Forelimb muscle (tissue), 1 donor: ENCODE results near the gene VAMP5. TPM values are rescaled to one million over a fixed set of nuclear protein-coding genes. Genes with fewer than 3 reads are reported as not detected.
"Not testable (repeated sequence)": the region's sequence is repeated elsewhere in the genome, so short reads cannot be mapped to it uniquely, and the experiment has no call there.

Experiments used
- DNase-seq: peaks from one replicate; pipeline ENCODE4 v3.0.0-alpha.2; 2013; ENCODE audit warnings: low read depth
- polyA plus RNA-seq: library from polyadenylated mRNA; unstranded; fragments of 120-200 nt; gene quantifications from one replicate; pipeline ENCODE4 v1.2.1, GENCODE V29; 2013; ENCODE audit not compliant: insufficient read length

The VAMP5 gene, protein sequence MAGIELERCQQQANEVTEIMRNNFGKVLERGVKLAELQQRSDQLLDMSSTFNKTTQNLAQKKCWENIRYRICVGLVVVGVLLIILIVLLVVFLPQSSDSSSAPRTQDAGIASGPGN
- polyA plus RNA-seq: 43.5 TPM

DNA sequence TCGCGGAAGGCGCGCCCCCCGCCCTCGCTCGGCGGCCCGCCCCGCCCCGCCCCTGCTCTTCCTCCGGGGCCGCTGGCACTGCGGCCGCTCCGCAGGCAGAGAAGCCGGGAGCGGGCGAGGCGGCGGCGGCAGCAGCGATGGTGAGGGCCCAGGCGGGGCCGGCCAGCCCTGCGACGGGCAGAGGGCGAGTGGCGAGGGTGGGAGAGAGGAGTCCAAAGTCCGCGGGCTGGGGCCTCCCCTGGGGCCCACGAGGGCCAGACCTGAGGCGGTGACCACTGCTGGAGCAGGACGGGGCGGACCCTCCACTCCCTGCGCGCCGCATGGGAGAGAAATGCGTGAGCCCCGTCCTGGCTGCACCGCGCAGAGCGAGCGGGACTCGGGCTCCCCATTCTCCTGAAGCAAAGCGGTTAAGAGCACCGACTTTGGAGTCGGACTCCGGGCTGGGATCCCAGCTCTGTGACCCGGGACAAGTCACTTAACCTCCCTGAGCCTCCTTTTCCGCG, at the start of gene VAMP5:
TSS of gene VAMP5 (plus strand) at position 78 of the 503 bp plus-strand sequence. CDS start at position 138, 60 bp downstream.
- no peak for DNase-seq

DNA sequence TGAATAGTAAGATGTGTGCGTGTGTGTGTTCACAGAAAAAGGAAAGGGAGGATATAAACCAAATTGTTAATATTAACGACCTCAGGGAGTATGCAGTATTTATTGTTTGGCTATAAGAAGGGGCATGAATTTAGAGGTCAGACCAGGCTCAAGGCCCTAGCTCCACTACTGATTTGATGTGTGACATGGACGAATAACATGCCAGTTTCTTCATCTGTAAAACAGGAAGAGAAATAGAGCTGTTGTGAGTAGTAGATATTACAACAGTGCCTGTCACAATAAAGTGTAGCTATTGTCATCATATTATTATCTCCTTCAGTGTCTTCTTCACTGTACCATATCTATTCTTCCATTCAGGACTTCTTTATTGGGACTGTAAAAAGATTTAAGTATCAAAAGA, 49.4 kb upstream of the VAMP5 start:
- DNase-seq: no peak

DNA sequence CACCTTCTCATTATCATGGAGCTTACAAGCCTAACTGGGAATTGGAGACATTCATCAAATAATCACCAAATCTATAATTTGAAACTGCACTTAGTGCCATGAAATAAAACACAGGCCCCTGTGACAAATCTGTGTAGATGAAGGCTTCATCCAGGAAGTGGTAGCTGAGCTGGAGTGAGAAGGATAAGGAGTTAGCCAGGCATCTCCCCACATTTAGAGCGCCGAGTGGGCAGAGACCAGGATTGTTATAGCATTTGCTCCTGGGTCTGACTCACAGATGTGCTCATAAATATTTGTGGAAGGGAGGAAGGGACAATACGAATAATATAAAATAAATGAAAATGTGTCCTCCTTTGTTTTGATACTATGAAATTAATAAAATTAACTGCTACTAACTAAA, 47.8 kb upstream of the VAMP5 start:
- no peak for DNase-seq

DNA sequence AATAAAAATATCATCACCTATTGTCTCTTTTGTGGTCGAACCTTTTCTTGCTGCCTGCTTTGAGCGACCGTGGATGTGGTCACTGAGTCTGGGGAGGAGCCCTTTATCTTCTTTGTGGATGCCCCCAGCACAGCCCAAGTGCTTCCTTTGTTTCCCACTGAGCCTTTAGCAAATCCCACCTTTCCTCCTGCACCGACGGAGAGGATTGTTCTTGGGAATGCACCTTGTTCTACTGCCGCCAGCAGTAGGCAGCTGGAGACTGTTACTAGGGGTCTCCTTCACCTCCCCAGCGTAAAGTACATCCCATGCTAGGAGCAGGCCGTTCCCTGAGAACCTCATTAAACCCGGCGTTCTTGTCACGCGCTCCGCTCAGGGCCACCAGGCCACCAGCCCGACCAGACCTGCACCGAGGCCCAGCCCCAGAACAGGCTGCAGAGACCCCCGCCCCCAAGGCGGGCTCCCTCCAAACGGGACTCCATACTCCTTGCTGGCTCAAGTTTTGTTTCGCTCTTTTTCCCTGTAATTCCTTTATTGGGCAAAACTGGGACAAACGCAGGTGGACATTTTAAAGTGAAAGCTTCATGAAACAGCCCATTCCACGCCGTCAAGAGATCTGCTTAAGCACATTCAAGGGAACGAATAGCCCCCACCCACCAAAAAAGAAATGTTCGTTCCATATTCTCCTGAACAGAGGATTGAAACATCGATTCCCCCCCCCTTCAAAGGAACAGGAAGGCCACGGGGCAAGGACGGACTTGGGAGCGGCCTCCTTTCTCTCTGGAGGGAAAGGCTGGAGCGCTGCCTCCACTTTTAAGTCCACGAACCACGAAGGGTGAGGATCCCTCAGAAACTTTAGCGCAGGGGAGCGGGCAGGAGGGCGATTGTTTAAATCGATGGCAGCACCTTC, 46.4 kb upstream of the VAMP5 start:
- DNase-seq: no peak

DNA sequence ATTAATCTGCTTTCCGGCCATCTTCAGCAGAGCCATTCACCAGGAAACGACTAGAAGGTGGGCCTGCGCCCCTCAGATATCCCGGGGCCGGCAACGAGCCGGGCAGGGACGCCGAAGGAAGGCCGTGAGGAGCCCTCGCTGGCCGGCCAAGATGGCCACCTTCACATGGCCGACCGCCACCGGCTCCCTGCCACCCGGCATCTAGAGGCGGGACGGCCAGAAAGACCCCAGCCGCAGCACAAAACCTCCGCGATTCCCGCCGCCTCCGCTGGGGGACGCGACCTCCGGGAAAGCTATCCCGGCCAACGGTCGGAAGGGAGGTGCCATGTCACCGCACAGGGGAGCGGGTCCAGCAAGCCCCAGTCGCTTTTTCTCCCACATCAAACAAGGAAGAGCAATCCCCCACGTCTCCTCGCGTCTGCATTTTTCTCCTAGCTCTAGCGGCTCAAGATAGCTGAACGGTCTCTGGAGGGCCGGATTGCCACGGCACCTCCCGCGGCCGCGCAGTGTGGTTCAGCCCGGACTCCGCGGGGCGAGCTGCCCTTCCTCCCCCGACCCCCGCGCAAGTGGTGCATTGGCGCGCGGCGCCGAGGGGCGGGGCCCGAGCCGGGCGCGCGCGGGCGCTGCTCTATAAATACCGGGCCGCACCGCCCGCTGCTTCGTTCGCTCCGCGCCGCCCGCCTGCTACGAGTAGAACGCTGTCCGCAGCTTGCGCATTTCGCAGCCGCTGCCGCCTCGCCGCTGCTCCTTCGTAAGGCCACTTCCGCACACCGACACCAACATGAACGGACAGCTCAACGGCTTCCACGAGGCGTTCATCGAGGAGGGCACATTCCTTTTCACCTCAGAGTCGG, 45.5 kb upstream of the VAMP5 start, which contains the start of gene MAT2A:
TSS of gene MAT2A (plus strand) at position 662 of the 854 bp plus-strand sequence. CDS start at position 782, 120 bp downstream.
- peak; percentile 73 for DNase-seq

DNA sequence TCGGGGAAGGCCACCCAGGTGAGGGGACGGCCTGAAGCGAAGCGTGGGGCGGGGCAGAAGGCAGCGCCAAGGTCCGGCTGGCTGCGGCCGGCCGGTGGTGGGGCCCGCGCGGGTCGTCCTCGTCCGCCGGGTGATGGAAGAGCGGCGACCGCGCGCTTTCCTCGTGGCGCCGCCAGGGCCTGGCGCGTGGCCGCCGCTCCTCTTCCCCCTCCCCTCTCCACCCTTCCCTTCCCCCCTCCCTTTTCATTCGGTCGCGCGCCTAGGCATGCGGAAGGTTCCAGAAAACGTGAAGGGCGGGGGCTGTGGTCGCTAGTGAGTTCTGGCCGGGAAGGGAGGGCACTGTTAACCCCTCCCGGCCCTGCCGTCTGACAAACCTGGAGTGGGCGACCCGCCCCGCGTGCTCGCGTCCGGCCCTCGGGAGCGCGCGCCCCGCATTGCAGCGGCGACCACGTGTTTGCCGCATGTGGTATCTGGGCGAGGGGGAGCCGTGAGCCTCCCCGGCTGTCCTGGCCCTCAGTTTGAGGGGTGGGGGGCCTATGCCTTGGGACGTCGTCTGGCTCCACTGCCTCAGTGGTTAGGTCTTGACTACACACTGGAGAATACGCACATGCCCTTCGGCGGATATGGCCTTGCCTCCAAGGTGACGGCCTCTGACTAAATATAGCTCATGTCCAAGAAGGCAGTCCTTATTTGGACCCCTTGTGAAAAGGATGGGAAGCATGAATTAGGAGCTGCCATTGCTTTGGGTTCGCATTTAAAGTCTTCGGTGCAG, 44.7 kb upstream of the VAMP5 start:
- DNase-seq: no peak

DNA sequence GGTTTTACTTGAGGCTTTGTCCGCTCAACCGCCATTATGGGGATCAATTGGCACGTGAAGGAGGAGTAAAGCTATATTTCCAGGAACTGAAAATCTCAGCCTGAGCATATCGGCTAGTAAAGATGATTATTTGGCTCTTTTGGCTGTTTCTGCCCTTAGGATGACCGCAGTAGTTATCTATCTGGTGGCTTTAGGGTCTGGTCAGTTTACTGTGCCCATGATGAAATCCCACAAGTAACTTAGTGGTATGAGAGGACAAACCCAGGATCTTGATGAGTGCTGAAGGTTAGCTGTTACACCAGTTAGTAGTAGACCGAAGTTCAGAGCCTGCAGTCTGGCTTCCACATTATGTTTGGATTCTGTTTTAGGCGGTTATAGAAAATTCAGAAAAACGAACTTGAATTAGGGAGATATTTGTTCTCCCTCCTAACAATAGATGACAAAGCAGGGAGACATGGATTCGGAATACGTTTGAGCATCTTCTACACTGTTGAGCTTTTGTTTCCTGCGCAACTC, 44.0 kb upstream of the VAMP5 start:
- no peak for DNase-seq

DNA sequence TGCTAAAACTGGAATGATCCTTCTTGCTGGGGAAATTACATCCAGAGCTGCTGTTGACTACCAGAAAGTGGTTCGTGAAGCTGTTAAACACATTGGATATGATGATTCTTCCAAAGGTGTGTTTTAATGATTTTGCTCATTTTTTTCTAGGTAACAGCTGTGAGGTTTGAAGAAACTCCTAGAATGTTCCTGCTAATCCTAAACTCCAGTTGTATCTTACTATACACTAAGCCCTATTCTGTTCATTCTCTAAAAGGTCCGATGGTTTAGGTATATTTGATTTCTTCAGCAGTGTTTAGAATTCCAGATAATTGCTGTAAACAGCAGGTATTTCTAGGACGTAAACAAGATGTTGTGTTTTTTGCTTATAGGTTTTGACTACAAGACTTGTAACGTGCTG, 43.0 kb upstream of the VAMP5 start:
- DNase-seq: no peak

DNA sequence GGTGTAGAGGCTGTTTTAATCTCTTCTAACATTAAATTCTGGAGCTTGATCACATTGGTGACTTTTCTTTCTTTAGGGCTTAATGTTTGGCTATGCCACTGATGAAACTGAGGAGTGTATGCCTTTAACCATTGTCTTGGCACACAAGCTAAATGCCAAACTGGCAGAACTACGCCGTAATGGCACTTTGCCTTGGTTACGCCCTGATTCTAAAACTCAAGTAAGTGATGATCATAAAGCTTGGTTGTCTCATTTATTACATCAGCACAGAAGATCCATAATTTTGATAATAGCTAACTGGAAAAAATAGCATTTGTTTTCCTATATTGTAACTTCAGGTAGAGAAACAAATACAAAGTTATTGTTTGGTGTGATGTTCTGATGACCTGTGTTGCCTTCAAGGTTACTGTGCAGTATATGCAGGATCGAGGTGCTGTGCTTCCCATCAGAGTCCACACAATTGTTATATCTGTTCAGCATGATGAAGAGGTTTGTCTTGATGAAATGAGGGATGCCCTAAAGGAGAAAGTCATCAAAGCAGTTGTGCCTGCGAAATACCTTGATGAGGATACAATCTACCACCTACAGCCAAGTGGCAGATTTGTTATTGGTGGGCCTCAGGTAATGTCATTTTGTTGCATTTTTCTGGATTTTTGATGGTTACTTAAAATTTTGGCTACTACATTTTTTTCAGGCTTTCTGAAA, 42.3 kb upstream of the VAMP5 start:
- no peak for DNase-seq

DNA sequence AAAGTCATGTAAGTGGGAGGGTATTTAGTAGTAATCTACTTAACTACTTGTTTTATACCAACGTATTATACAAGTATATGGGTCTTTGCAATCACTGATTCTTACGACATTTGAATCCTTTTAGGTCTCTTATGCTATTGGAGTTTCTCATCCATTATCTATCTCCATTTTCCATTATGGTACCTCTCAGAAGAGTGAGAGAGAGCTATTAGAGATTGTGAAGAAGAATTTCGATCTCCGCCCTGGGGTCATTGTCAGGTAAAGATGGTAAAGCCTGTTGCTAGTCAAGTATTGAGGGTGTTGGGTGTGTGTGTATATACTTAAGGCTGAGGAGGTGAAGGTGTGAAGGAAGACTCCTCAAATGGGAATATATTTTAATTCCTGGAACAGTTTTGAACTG, 41.5 kb upstream of the VAMP5 start:
- DNase-seq: no peak

DNA sequence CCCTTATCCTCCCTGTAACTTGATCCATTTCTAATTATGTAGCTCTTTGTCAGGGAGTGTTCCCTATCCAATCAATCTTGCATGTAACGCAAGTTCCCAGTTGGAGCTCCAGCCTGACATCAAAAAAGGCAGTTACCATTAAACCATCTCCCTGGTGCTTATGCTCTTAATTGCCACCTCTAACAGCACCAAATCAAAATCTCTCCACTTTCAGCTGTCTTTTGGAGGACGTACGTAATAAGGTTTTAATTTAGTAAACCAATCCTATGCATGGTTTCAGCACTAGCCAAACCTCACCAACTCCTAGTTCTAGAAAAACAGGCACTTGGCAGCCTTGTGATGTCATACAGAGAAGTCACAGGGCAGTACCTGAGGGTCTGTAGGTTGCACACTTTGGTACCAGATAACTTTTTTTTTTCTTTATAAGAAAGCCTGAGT, 40.0 kb upstream of the VAMP5 start:
- DNase-seq: not testable (repeated sequence)

DNA sequence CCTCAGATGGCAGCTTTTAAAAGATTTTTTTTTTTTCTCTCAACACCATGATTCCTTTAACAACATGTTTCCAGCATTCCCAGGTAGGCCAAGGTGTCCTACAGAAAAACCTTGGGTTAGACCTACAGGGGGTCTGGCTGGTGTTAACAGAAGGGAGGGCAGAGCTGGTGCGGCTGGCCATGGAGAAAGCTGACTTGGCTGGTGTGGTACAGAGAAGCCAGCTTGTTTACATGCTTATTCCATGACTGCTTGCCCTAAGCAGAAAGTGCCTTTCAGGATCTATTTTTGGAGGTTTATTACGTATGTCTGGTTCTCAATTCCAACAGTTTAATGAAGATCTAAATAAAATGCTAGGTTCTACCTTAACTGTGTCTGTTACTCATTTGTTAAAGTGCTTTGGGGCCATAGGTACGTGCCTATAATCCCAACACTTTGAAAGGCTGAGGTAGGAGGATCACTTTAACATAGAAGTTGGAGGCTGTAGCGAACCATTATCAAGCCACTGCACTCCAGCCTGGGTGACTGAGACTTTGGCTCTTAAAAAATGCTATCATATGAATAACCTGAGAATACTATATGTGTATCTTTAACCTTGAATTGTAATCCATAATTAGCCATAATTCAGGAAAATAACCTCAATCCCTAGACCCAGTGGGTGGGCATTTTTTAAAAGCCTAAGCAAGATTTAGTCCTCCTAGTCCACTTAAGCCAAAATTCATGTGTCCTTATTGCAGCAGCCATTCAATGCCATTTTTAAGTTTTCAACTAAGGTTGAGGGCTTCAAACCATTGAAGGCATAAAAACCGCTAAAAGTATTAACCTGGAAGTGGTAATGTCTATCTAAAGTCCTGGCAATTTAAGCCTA, 39.1 kb upstream of the VAMP5 start:
- DNase-seq: not testable (repeated sequence)

DNA sequence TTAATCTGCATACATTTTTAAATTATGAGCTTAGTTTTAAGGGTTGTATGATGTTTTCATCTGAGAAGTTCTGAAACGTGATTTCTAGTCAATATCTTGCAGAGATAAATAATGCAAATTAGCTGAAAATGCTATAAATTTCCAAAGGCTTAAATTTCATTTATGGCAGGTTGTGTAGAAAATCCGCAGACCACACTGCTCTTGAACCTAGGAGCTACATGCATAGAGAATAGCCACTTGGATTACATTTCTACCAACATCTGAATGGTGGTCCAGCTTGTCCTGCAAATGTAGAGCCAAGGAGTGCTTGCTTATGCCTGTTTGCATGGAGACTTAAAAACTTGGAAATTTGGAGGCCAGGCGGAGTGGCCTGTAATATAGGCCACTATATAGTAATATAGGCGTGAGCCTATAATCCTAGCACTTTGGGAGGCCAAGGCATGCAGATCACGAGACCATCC, 38.4 kb upstream of the VAMP5 start:
- DNase-seq: no peak

DNA sequence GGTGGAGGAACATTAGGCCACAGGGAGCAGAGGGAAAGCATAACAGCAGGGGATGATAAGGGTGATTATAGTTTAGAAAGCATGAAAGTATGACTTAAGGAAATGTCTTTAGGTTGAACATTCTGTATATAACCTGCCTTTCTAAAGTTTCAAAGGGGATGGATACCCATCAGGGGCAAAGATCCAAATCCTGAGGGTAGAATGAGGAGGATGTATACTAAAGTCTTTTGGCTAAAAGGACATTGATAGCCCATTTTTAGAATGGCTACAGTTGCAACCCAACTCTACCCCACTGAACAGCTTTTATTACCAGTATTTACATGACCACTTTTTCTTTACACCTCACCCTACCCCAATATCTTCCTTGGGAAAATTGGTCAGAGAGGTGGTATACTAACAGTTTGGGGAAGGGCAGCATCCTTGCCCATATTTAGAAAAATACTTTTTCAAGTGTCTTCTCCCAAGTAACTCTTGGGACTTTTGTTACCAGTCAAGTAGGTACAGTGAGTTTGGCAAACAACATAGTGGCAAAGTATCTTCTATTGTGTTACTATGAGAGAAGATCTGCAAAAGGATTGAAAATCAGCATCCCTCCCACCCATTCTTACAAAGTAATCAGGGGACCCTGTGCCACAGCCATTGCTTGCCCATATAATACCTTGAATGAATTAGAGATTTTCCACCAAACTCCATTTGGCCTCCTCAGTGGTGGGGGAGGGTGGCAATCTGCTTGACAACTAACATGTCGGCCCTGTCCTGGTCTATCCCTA, 37.0 kb upstream of the VAMP5 start:
- no peak for DNase-seq

DNA sequence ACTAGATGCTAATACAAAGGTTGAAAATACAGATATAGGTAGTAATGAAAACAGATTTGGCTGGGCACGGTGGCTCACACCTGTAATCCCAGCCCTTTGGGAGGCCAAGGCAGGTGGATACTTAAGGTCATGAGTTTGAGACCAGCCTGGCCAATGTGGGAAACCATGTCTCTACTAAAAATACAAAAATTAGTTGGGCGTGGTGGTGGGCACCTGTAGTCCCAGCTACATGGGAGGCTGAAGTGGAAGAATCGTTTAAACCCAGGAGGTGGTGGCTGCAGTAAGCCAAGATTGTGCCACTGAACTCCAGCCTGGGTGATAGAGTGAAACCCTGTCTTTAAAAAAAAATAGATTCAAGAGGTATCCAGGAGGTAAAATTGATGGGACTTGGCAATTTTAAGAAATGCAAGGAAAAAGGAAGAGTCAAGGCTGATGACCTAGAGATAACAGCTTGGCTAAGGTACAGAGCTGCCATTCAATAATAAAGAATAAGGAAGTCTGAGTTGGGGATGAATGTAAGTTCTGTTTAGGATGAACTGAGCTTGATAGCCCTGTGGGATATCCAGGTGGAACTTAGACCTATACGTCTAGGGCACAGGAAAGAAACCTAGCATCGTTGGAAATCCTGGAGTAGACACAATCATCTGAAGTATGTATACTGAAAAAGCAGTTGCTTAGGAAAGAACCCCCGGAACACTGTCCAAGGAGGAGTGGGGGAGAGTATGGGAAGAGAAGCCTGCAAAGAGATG, 36.2 kb upstream of the VAMP5 start:
- DNase-seq: no peak

DNA sequence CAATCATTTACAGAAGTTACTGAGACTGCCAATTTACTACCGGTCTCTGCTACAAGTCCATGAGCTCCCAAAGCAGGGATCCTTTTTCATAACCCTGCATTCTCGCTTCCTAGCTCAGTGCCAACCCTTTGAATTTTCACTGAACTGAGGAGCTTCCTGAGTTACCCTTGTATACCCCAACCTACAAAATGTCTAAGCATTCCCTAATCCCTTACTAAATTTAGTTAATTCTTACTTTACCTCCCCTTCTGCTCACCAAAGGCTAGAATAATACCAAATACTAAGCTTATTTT, 35.7 kb upstream of the VAMP5 start:
- no peak for DNase-seq

DNA sequence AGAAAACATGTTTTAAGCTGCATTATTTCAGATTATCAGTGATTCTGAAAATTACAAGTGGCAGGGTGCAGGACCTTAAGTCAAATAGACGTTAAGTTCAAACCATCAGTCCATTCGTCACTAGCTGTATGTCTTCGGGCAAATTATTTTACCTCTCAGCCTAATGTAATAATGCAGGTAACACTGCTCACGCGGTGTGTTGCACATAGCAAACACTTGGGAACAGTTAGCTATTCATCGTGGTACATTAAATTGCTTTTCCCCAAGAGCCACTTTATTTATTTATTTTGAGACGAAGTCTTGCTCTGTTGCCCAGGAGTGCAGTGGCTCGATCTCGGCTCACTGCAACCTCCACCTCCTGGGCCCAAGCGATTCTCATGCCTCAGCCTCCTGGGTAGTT, 35.1 kb upstream of the VAMP5 start:
- DNase-seq: no peak

DNA sequence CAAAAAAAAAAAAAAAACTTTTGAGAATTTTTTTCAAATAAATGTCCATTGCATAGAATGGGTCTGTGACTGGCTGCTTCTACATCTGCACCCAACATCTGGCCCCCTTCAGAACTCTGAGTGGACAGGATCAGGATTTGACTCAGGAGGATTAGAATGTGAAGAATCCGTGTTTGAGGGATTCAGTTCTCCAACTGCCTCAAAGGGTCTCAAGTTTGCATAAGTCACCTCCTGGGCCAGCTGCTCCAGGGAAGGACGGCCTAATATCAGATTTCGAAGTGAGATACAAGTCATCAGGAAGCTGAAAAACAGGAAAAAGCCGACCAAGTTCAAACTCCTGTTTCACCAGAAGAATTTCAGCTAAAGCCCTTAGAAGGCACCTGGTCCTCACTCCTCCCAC, 34.4 kb upstream of the VAMP5 start:
- DNase-seq: no peak
